Caco-2 (cell line): Measurements from ENCODE around the gene NFIA. TPM values are rescaled to one million over a fixed set of nuclear protein-coding genes. Genes with fewer than 3 reads are reported as not detected.

Experiments
- BruUV-seq: library from RNA; stranded (reverse); fragments of 400-500 nt; replicated peaks from 2 replicates; lab custom pipeline; 2021; lab: Mats Ljungman, UMichigan
- CTCF ChIA-PET: fragments of 300-600 bp; sonication (Branson Sonifier 250); formaldehyde crosslinking; loops from one replicate; lab custom pipeline; 2022; ENCODE audit warnings: antibody characterized with exemption; lab: Charles Lee
- POLR2A ChIA-PET: fragments of 300-600 bp; sonication (Branson Sonifier 250); formaldehyde crosslinking; loops from one replicate; lab custom pipeline; 2022; ENCODE audit warnings: antibody characterized with exemption; lab: Charles Lee
- DNase-seq, 2 experiments: peaks; one replicate each; pipeline versions ENCODE4 v3.0.0 to v3.0.0-alpha.2; 2020 to 2022
- H3K27me3 ChIP-seq: replicated peaks from 2 replicates; pipeline ENCODE4 v1.6.0; 2011; ENCODE audit warnings: low read length; ENCODE audit not compliant: control insufficient read depth, insufficient read depth
- H3K36me3 ChIP-seq: 2 replicates; pipeline ENCODE4 v1.5.1; 2011; ENCODE audit warnings: low read length; ENCODE audit not compliant: control insufficient read depth, insufficient read depth
- H3K4me1 ChIP-seq: fragments of 250-450 bp; sonication (Bioruptor Pico); 2 replicates; pipeline ENCODE4 v1.5.1; 2020; ENCODE audit warnings: mild to moderate bottlenecking
- H3K4me3 ChIP-seq: 2 replicates; pipeline ENCODE4 v1.5.1; 2011; ENCODE audit warnings: low read depth, mild to moderate bottlenecking, control low read depth, low read length
- H3K9me3 ChIP-seq: fragments of 250-450 bp; sonication (Bioruptor Pico); 2 replicates; pipeline ENCODE4 v1.5.1; 2020; ENCODE audit warnings: mild to moderate bottlenecking, moderate library complexity
- H3K27ac Mint-ChIP-seq: one replicate; pipeline ENCODE4 v1.8.0; 2022; ENCODE audit warnings: mixed read lengths; ENCODE audit not compliant: unreplicated experiment
- H3K27me3 Mint-ChIP-seq: one replicate; pipeline ENCODE4 v1.8.0; 2022; ENCODE audit warnings: mixed read lengths; ENCODE audit not compliant: insufficient read depth, unreplicated experiment
- H3K36me3 Mint-ChIP-seq: one replicate; pipeline ENCODE4 v1.8.0; 2022; ENCODE audit warnings: mild to moderate bottlenecking, mixed read lengths; ENCODE audit not compliant: insufficient read depth, unreplicated experiment
- H3K4me1 Mint-ChIP-seq: one replicate; pipeline ENCODE4 v1.8.0; 2022; ENCODE audit warnings: low read depth, mixed read lengths; ENCODE audit not compliant: unreplicated experiment
- H3K4me3 Mint-ChIP-seq: one replicate; pipeline ENCODE4 v1.8.0; 2022; ENCODE audit warnings: mild to moderate bottlenecking, moderate library complexity, mixed read lengths; ENCODE audit not compliant: unreplicated experiment
- H3K9me3 Mint-ChIP-seq: one replicate; pipeline ENCODE4 v1.8.0; 2022; ENCODE audit warnings: mixed read lengths; ENCODE audit not compliant: unreplicated experiment
- CTCF ChIP-seq, 2 experiments: fragments of 200-600 bp in 1 of 2; IDR thresholded peaks; 1 replicate in 1 of 2; 2 replicates in 1 of 2; pipeline versions ENCODE4 v1.5.1 to v1.8.0; 2011 to 2022; ENCODE audit warnings: antibody characterized with exemption in 1 of 2, control low read depth in 1 of 2, inconsistent platforms in 1 of 2, low read depth in 1 of 2, low read length in 1 of 2, mild to moderate bottlenecking in 1 of 2, moderate library complexity in 1 of 2; ENCODE audit not compliant: insufficient read depth in 1 of 2, severe bottlenecking in 1 of 2, unreplicated experiment in 1 of 2
- intact Hi-C: fragments of 100-400 bp; cut with micrococcal nuclease; formaldehyde crosslinking; loops from one replicate; pipeline ENCODE4 v1.10.0; 2022; ENCODE audit not compliant: unreplicated experiment
- total RNA-seq: library from RNA; stranded (reverse); gene quantifications from 2 replicates; pipeline ENCODE4 v1.2.3, GENCODE V29; 2022

The NFIA gene
- total RNA-seq, 1 experiment from 2014 or later = 1.4 TPM

DNA sequence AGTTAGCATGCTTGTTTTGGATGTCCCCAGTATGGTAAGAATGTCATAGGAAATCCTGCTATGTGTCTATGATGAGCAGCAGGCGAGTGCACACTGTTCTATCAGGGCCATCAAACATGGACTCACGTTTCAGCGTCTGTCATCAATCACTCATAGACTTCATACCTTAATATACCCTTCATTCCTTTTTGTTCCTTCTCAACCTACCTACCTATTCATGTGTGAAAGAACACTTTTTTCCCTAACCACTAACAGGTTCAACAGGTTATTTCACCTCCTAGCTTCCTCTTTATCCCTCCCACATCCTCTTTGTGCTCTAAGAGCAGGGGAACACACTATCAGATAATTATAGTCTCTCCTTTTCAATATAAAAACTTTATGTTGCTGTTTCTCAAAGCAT lies 342.0 kb downstream of the NFIA start:
- no peak overlapping the region for H3K27ac Mint-ChIP-seq
- CTCF ChIA-PET = no interaction called here
- H3K4me3 ChIP-seq = no peak overlapping the region
- H3K9me3 Mint-ChIP-seq = no peaks in the 10 kb centered on the region
- H3K4me1 ChIP-seq = no peaks in the 10 kb centered on the region
- DNase-seq = no peak
- H3K27me3 Mint-ChIP-seq = no peaks in the 10 kb centered on the region
- intact Hi-C loops = no loop called here
- no peak for TF ChIP-seq CTCF (IDR thresholded peaks at IDR 0.05; ENCODE audit: insufficient read depth in 1 of 2, low read depth in 1 of 2, low read length in 1 of 2, severe bottlenecking in 1 of 2, unreplicated experiment in 1 of 2)
- no peak overlapping the region for H3K4me3 Mint-ChIP-seq
- no peaks in the 10 kb centered on the region for H3K36me3 ChIP-seq
- POLR2A ChIA-PET = no interaction called here
- no peaks in the 10 kb centered on the region for H3K27me3 ChIP-seq
- H3K9me3 ChIP-seq = no peaks in the 10 kb centered on the region
- no TSS peak for BruUV-seq
- H3K36me3 Mint-ChIP-seq = no peaks in the 10 kb centered on the region
- no peaks in the 10 kb centered on the region for H3K4me1 Mint-ChIP-seq

GRCh38 chr1:61425040-61425439 lies 342.7 kb downstream of the NFIA start:
- H3K4me1 ChIP-seq = no peaks in the 10 kb centered on the region
- Mint-ChIP-seq H3K27ac (no peak overlapping the region), H3K9me3 (no peaks in the 10 kb centered on the region), H3K36me3 (no peaks in the 10 kb centered on the region), H3K4me3 (no peak overlapping the region), H3K4me1 (no peaks in the 10 kb centered on the region), H3K27me3 (no peaks in the 10 kb centered on the region)
- BruUV-seq = no TSS peak
- no peaks in the 10 kb centered on the region for H3K9me3 ChIP-seq
- no peaks in the 10 kb centered on the region for H3K27me3 ChIP-seq
- ChIA-PET POLR2A (no interaction called here), CTCF (no interaction called here)
- no peak for DNase-seq
- intact Hi-C loops = no loop called here
- H3K36me3 ChIP-seq = no peaks in the 10 kb centered on the region
- no peak for TF ChIP-seq CTCF (IDR thresholded peaks at IDR 0.05; ENCODE audit: insufficient read depth in 1 of 2, low read depth in 1 of 2, low read length in 1 of 2, severe bottlenecking in 1 of 2, unreplicated experiment in 1 of 2)
- H3K4me3 ChIP-seq = no peak overlapping the region

GRCh38 chr1:61426254-61426653 lies 343.9 kb downstream of the NFIA start:
- no peaks in the 10 kb centered on the region for H3K27me3 ChIP-seq
- no peaks in the 10 kb centered on the region for H3K9me3 ChIP-seq
- Mint-ChIP-seq H3K4me3 (no peak overlapping the region), H3K27me3 (no peaks in the 10 kb centered on the region), H3K9me3 (no peaks in the 10 kb centered on the region), H3K36me3 (no peaks in the 10 kb centered on the region), H3K4me1 (no peaks in the 10 kb centered on the region), H3K27ac (no peak overlapping the region)
- BruUV-seq = no TSS peak
- no peaks in the 10 kb centered on the region for H3K36me3 ChIP-seq
- intact Hi-C loops = no loop called here
- no peaks in the 10 kb centered on the region for H3K4me1 ChIP-seq
- CTCF ChIA-PET = no interaction called here
- DNase-seq = no peak
- H3K4me3 ChIP-seq = no peak overlapping the region
- no peak for TF ChIP-seq CTCF (IDR thresholded peaks at IDR 0.05; ENCODE audit: insufficient read depth in 1 of 2, low read depth in 1 of 2, low read length in 1 of 2, severe bottlenecking in 1 of 2, unreplicated experiment in 1 of 2)
- POLR2A ChIA-PET = no interaction called here
